Breast epithelium (tissue), 3 donors: ENCODE results near the gene TREML1.

Experiments used
- CTCF ChIP-seq, 3 donors: fragments of 450-650 bp; IDR thresholded peaks; one replicate each; pipeline ENCODE4 v1.5.1; 2016 to 2017; ENCODE audit warnings: antibody characterized with exemption in 3 of 3, mild to moderate bottlenecking in 3 of 3, moderate library complexity in 3 of 3
- POLR2A ChIP-seq: fragments of 450-650 bp; IDR thresholded peaks from one replicate; pipeline ENCODE4 v1.6.1; 2016; ENCODE audit warnings: antibody characterized with exemption, mild to moderate bottlenecking, moderate library complexity
- POLR2AphosphoS5 ChIP-seq, 3 donors: sonication (generic); formaldehyde crosslinking; IDR thresholded peaks; one replicate each; pipeline ENCODE4 v1.6.1; 2017; ENCODE audit warnings: antibody characterized with exemption in 3 of 3

- no peak for TF ChIP-seq CTCF (IDR thresholded peaks at IDR 0.05)
- TF ChIP-seq POLR2A: no peak
- TF ChIP-seq POLR2AphosphoS5 (IDR thresholded peaks at IDR 0.05): no peak
These were observed 16.5 kb upstream of the TREML1 start for GRCh38 chr6:41170547-41171160.
